ENCODE data around the gene CYTH3.

DNA sequence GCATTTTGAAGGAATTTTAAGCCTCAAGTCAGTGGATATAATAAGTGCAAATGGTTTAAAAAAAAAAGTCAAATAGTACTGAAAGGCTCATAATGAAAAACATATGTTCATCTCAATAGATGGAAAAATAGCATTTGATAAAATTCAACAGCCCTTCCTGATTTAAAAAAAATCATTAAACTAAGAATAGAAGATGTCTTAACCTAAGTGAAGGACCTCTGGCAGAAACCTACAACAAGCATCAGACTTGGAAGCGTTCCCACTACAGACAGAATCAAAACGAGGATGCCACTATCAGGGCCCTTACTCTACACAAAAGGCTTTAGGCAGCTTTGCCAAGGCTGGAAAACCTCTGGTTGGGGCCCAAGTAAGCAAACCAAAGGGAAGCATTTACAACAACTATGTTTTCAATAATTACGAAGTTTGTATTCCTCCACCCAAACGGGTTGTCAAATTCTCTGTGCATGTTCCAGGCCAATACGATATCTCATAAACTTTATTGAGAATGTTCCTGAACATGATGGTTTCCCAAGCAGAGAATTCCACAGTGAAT is 45.1 kb downstream of the CYTH3 start:
- no peak for TF ChIP-seq POLR2A (IDR thresholded peaks at IDR 0.05; ENCODE audit: low read depth, low read length)
- TF ChIP-seq, protein P1, sequence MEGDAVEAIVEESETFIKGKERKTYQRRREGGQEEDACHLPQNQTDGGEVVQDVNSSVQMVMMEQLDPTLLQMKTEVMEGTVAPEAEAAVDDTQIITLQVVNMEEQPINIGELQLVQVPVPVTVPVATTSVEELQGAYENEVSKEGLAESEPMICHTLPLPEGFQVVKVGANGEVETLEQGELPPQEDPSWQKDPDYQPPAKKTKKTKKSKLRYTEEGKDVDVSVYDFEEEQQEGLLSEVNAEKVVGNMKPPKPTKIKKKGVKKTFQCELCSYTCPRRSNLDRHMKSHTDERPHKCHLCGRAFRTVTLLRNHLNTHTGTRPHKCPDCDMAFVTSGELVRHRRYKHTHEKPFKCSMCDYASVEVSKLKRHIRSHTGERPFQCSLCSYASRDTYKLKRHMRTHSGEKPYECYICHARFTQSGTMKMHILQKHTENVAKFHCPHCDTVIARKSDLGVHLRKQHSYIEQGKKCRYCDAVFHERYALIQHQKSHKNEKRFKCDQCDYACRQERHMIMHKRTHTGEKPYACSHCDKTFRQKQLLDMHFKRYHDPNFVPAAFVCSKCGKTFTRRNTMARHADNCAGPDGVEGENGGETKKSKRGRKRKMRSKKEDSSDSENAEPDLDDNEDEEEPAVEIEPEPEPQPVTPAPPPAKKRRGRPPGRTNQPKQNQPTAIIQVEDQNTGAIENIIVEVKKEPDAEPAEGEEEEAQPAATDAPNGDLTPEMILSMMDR (IDR thresholded peaks at IDR 0.05; ENCODE audit: extremely low read depth in 1 of 2, insufficient read depth in 1 of 2, low read depth in 1 of 2, low read length in 2 of 2), result no peak

All from endothelial cell of umbilical vein (primary cell).